ENCODE measurements around the gene LSM10. TPM values are rescaled to one million over a fixed set of nuclear protein-coding genes. Genes with fewer than 3 reads are reported as not detected.

LSM10 gene
- total RNA-seq, 2 experiments from 2014 or later = 43.2 to 133 TPM

GRCh38 chr1:36420836-36421317, 23.2 kb upstream of the LSM10 start:
- Histone ChIP-seq H3K4me3 (ENCODE audit: low read depth, low read length, poor library complexity, severe bottlenecking) (no peak overlapping the region), H3K27ac (ENCODE audit: low read depth, low read length, poor library complexity, severe bottlenecking) (peak overlapping the region; percentile 22), H3K79me2 (ENCODE audit: insufficient read depth, low read depth, low read length) (no peaks in the 10 kb centered on the region), H3K9me2 (ENCODE audit: insufficient read depth, low read length) (no peaks in the 10 kb centered on the region), H2AFZ (ENCODE audit: low read length) (peak overlapping the region; percentile 88), H3K36me3 (ENCODE audit: insufficient read depth, low read length) (no peaks in the 10 kb centered on the region), H4K20me1 (ENCODE audit: insufficient read depth, low read length) (no peaks in the 10 kb centered on the region), H3K4me2 (ENCODE audit: low read length) (peak overlapping the region; percentile 42), H3K9me3 (ENCODE audit: low read length) (no peaks in the 10 kb centered on the region), H3K4me1 (ENCODE audit: insufficient read depth, low read length, poor library complexity, severe bottlenecking) (peaks cover 11% of the 10 kb centered on the region)
- TF ChIP-seq CTCF (conservative IDR thresholded peaks at IDR 0.05; ENCODE audit: low read length) = peak; percentile 98
- no peak for TF ChIP-seq EZH2phosphoT487 (IDR thresholded peaks at IDR 0.05; ENCODE audit: borderline replicate concordance, low read depth, low read length)
- no TSS peak for BruUV-seq (replicated peaks)
- intact Hi-C loops (cut with micrococcal nuclease; ENCODE audit: unreplicated experiment) = loop anchor here (1.0 to 5.0 kb wide), 5 partner anchors 34 to 324 kb away; partner anchors contain the start of gene TRAPPC3
- CTCF ChIA-PET (ENCODE audit: unreplicated experiment) = interaction anchor here (1.4 kb wide), 1 partner anchor 23 kb away, joined by 5 read pairs; the partner anchor contains the start of gene LSM10
- POLR2A ChIA-PET = no interaction called here
- DNase-seq (ENCODE audit: low spot score) = peak; percentile 89

- Histone ChIP-seq H3K36me3 (ENCODE audit: insufficient read depth, low read length) (no peaks in the 10 kb centered on the region), H3K9me3 (ENCODE audit: low read length) (no peaks in the 10 kb centered on the region), H4K20me1 (ENCODE audit: insufficient read depth, low read length) (no peaks in the 10 kb centered on the region), H3K4me2 (ENCODE audit: low read length) (peak overlapping the region; percentile 42), H2AFZ (ENCODE audit: low read length) (peak overlapping the region; percentile 88), H3K27ac (ENCODE audit: low read depth, low read length, poor library complexity, severe bottlenecking) (peak overlapping the region; percentile 22), H3K9me2 (ENCODE audit: insufficient read depth, low read length) (no peaks in the 10 kb centered on the region), H3K4me1 (ENCODE audit: insufficient read depth, low read length, poor library complexity, severe bottlenecking) (peaks cover 11% of the 10 kb centered on the region), H3K79me2 (ENCODE audit: insufficient read depth, low read depth, low read length) (no peaks in the 10 kb centered on the region), H3K4me3 (ENCODE audit: low read depth, low read length, poor library complexity, severe bottlenecking) (no peak overlapping the region)
- ChIA-PET POLR2A (interaction anchor here (1.2 to 1.5 kb wide), 3 partner anchors 34 to 70 kb away, joined by 4 to 7 read pairs (median 7); no protein-coding TSS in a partner anchor), CTCF (ENCODE audit: unreplicated experiment) (interaction anchor here (0.7 to 1.4 kb wide), 2 partner anchors 23 to 79 kb away, joined by 3 to 5 read pairs; partner anchors contain the start of gene LSM10)
- BruUV-seq (replicated peaks) = no TSS peak
- no peak for DNase-seq (ENCODE audit: low spot score)
- TF ChIP-seq EZH2phosphoT487 (IDR thresholded peaks at IDR 0.05; ENCODE audit: borderline replicate concordance, low read depth, low read length) (no peak), CTCF (conservative IDR thresholded peaks at IDR 0.05; ENCODE audit: low read length) (no peak)
- intact Hi-C loops (cut with micrococcal nuclease; ENCODE audit: unreplicated experiment) = loop anchor here (1.0 to 5.0 kb wide), 4 partner anchors 34 to 323 kb away; partner anchors contain the start of gene TRAPPC3
Observed at GRCh38 chr1:36420409-36420808, 22.7 kb upstream of the LSM10 start.

- BruUV-seq (replicated peaks) = no TSS peak
- H3K27ac ChIP-seq (ENCODE audit: low read depth, low read length, poor library complexity, severe bottlenecking) = no peak overlapping the region
- TF ChIP-seq CTCF (conservative IDR thresholded peaks at IDR 0.05; ENCODE audit: low read length) (no peak), EZH2phosphoT487 (IDR thresholded peaks at IDR 0.05; ENCODE audit: borderline replicate concordance, low read depth, low read length) (no peak)
- no peak for DNase-seq (ENCODE audit: low spot score)
- no peak overlapping the region for H3K4me2 ChIP-seq (ENCODE audit: low read length)
- intact Hi-C loops (cut with micrococcal nuclease; ENCODE audit: unreplicated experiment) = no loop called here
- ChIA-PET POLR2A (interaction anchor here (0.8 to 1.5 kb wide), 4 partner anchors 11 to 69 kb away, joined by 4 to 7 read pairs (median 6); no protein-coding TSS in a partner anchor), CTCF (ENCODE audit: unreplicated experiment) (interaction anchor here (1.4 to 1.5 kb wide), 2 partner anchors 22 to 77 kb away, joined by 3 to 5 read pairs; partner anchors contain the start of gene LSM10)
- no peaks in the 10 kb centered on the region for H3K36me3 ChIP-seq (ENCODE audit: insufficient read depth, low read length)
- peaks cover 11% of the 10 kb centered on the region for H3K4me1 ChIP-seq (ENCODE audit: insufficient read depth, low read length, poor library complexity, severe bottlenecking)
- peaks cover 4% of the 10 kb centered on the region; the same call in 1 of the 2 replicates for H3K9me3 ChIP-seq (ENCODE audit: low read length)
- no peak overlapping the region for H2AFZ ChIP-seq (ENCODE audit: low read length)
- no peaks in the 10 kb centered on the region for H3K79me2 ChIP-seq (ENCODE audit: insufficient read depth, low read depth, low read length)
- no peaks in the 10 kb centered on the region for H3K9me2 ChIP-seq (ENCODE audit: insufficient read depth, low read length)
- no peaks in the 10 kb centered on the region for H4K20me1 ChIP-seq (ENCODE audit: insufficient read depth, low read length)
- no peak overlapping the region for H3K4me3 ChIP-seq (ENCODE audit: low read depth, low read length, poor library complexity, severe bottlenecking)
Observed at GRCh38 chr1:36419569-36419968, 21.9 kb upstream of the LSM10 start.
